Fibroblast of peridontal ligament (primary cell): ENCODE measurements around the gene DOK6.
A peak's percentile ranks its signal among the peaks of the same experiment; 100 is the strongest.
"Not testable (repeated sequence)": the region's sequence is repeated elsewhere in the genome, so short reads cannot be mapped to it uniquely, and the experiment has no call there.

Experiments used
- DNase-seq: peaks from one replicate; pipeline ENCODE4 v3.0.0-alpha.2; 2010; ENCODE audit errors: extremely low read depth

The DOK6 gene

GRCh38 chr18:69866212-69866611 lies 465.5 kb downstream of the DOK6 start:
- DNase-seq, result no peak

GRCh38 chr18:69870736-69871135 lies 470.0 kb downstream of the DOK6 start:
- DNase-seq, result no peak

- no peak for DNase-seq
Measured at GRCh38 chr18:69871363-69871762, 470.7 kb downstream of the DOK6 start.

GRCh38 chr18:69872661-69873060 lies 472.0 kb downstream of the DOK6 start:
- no peak for DNase-seq

- DNase-seq, result peak; percentile 27
Measured at GRCh38 chr18:69874058-69874457, 473.4 kb downstream of the DOK6 start.

- DNase-seq, result no peak
Measured at GRCh38 chr18:69876490-69876889, 475.8 kb downstream of the DOK6 start.

- DNase-seq, result no peak
Measured at GRCh38 chr18:69878213-69878933, 477.7 kb downstream of the DOK6 start.

- not testable (repeated sequence) for DNase-seq
Measured at GRCh38 chr18:69879051-69879450, 478.4 kb downstream of the DOK6 start.

GRCh38 chr18:69880083-69880482 lies 479.4 kb downstream of the DOK6 start:
- no peak for DNase-seq

- peak; percentile 15 for DNase-seq
Measured at GRCh38 chr18:69882965-69883668, 482.4 kb downstream of the DOK6 start.

- DNase-seq, result no peak
Measured at GRCh38 chr18:69883781-69884180, 483.1 kb downstream of the DOK6 start.

- no peak for DNase-seq
Measured at GRCh38 chr18:69885355-69885754, 484.7 kb downstream of the DOK6 start.

GRCh38 chr18:69885841-69886531 lies 485.3 kb downstream of the DOK6 start:
- DNase-seq, result no peak

GRCh38 chr18:69887256-69887655 lies 486.6 kb downstream of the DOK6 start:
- no peak for DNase-seq

- DNase-seq, result peak; percentile 66
Measured at GRCh38 chr18:69889009-69889408, 488.3 kb downstream of the DOK6 start.

GRCh38 chr18:69890558-69890957 lies 489.9 kb downstream of the DOK6 start:
- DNase-seq, result no peak

GRCh38 chr18:69894467-69894866 lies 493.8 kb downstream of the DOK6 start:
- DNase-seq, result no peak

GRCh38 chr18:69895066-69896047 lies 494.7 kb downstream of the DOK6 start:
- no peak for DNase-seq

GRCh38 chr18:69897397-69898108 lies 496.9 kb downstream of the DOK6 start:
- no peak for DNase-seq

- peak; percentile 37 for DNase-seq
Measured at GRCh38 chr18:69898241-69898861, 497.7 kb downstream of the DOK6 start.
